Stimulated activated naive CD8-positive, alpha-beta T cell treated with anti-CD3 and anti-CD28 coated beads, Interleukin-15, Interleukin-2, amounts not matched to agents 100 U/mL and 50 U/mL, for 24 hours (primary cell): ENCODE data around the gene KCTD8.

Experiments used
- ATAC-seq: fragments of 150-1000 bp; cut with Tn5 transposase; one replicate; pipeline ENCODE4 v1.10.0; 2021
- DNase-seq: peaks from one replicate; pipeline ENCODE4 v3.0.0; 2021

KCTD8 gene

DNA sequence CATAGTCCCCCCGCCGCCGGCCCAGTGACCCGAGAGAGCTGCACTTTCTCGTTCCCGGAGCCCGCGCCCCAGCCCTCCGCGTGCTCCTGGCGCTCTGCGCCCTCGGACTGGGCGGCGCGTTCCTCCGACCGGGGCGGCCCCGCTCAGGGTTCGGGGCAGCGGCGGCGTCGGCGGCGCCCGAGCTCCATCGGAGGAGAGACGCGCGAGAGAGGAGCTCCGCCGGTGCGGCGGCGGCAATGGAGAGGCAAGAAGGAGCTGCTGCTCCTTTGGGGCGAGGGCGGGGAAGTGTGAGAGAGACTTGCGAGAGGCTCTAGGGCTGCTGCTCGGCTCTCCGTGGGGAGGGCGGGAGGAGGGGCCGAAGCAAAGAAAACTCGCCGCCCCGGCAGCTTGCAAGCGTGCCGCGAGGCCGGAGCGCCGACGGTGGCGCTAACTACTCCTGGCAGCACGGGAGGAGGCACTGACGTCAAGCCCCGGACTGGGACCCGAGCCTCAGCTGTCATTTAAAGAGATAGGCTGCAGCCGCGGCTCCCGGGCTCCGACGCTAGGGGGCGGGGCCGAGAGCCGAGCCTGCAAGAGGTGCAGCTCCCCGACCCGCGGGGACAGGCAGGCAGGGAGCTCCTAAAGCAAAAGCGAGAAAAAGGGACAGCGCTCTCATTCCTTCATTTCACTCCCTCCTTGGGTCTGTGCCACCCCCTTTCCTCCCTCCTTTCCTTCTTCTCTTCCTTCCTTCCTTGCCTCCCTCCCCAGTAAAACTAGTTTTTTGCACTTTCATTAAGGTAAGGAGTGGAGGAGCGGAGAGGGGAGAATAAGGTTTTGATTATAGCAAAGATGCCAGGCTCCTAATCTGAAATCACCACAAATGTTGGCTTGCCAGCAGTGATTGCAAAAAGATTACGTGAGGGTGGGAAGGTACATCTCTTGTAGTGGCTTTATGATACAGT is at the start of gene KCTD8:
Gene KCTD8, minus strand, starts transcription at position 289 of the 941 bp plus-strand sequence.
- DNase-seq (peak; percentile 75), ATAC-seq (peak; percentile 92)

GRCh38 chr4:44494810-44495701 is 46.4 kb upstream of the KCTD8 start:
- DNase-seq (no peak), ATAC-seq (no peak)

DNA sequence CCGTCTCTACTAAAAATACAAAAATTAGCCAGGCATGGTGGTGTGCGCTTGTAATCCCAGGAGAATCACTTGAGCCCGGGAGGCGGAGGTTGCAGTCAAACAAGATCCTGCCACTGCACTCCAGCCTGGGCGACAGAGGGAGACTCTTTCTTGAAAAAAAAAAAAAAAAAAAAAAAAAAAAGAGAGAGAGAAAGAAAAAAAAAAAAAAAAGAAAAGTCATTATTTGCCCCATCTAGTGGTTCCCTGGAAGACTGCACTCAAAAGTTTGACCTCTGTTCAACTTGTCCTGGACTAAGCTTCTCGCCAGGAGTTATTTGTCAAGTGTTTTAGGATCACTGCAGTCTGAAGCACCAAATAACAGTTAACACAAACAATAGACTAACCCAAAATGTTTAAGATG is 45.3 kb upstream of the KCTD8 start:
- DNase-seq (no peak), ATAC-seq (no peak)

GRCh38 chr4:44487341-44487740 is 38.7 kb upstream of the KCTD8 start:
- DNase-seq (no peak), ATAC-seq (no peak)

DNA sequence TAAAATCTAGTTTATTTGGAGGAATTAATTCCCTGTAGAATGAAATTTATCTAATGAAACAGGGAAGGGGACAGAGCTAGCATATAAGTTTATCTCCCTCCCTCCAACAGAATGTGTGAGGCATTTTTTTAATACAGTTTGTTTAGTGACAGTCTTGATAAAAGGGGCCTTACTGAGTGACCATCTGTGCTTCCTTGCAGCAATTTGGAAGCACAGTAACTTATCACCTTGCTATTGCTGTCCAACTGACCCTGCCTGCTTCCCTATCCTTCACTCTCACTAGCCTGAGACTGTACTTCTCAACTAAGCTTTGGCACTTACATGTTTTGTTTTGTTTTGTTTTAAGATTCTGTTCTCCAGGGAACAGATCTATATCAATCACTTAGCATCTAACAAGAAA is 31.1 kb upstream of the KCTD8 start:
- DNase-seq, result no peak
- no peak for ATAC-seq

DNA sequence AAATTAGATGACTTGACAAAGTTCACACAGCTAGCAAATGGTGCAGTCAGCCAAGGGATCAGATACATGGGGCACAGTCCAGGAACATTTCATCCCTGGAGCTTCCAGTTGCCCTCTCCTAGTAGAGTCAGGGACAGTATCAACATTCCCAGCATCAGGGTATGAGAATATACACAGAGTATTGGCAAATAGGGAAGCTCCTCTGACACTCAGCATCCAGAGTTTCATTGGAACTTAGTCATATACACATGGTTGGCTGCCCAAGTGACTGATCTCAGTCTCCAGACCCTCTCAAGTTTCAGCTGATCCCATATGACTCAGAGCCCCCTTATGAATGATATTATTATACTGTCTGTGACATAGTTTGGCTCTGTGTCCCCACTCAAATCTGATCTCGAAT is 13.7 kb upstream of the KCTD8 start:
- no peak for DNase-seq
- ATAC-seq, result no peak

- DNase-seq, result peak; percentile 3
Measured at GRCh38 chr4:44447563-44448504, 775 bp downstream of the KCTD8 start.

GRCh38 chr4:44446801-44447562 is 1.6 kb downstream of the KCTD8 start:
- no peak for ATAC-seq
- DNase-seq, result peak; percentile 2

More at GRCh38 chr4:44447563-44448504, 775 bp downstream of the KCTD8 start:
- no peak for ATAC-seq

DNA sequence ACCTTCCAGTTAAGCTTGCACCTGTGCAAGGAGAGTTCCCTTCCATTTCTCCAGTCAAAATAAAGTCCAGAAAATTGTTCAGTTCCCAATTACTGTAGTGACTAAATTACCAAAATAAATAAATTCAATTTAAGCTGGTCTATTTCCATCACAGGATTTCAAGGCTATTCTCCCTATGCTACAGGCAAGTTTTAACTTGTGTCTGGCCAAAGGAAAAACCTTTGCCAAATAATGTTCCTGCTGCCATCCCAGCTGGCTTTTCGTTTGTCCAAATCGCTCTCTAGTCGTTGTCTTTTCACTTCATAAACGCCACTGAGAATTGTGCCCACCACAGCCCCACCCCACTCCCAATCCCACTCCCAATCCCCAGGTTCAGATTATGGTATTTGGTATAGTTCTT is 2.4 kb downstream of the KCTD8 start:
- no peak for DNase-seq
- ATAC-seq, result no peak

- DNase-seq (no peak), ATAC-seq (no peak)
Measured at GRCh38 chr4:44438687-44439086, 9.9 kb downstream of the KCTD8 start.

- no peak for DNase-seq
- no peak for ATAC-seq
Measured at GRCh38 chr4:44434247-44434646, 14.4 kb downstream of the KCTD8 start.

GRCh38 chr4:44425614-44426208 is 22.9 kb downstream of the KCTD8 start:
- ATAC-seq (no peak), DNase-seq (no peak)

DNA sequence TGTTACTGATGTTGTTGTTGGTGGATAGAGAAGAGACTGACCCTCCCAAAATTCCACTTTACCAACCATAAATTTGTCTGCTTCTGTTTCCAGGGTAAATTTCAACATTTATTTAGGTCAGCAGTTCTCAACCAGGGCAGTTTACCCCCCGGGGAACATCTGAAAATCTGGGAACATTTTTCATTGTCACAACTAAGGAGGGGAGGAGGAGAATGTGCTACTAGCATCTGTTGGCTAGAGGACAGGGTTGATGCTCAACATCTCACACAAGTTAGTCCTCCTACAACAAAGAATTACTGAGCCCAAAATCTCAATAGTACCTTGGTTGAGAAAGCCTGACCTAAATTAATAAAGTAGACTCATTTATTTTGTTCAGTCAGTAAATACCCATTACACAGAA is 25.7 kb downstream of the KCTD8 start:
- no peak for DNase-seq
- ATAC-seq, result no peak

DNA sequence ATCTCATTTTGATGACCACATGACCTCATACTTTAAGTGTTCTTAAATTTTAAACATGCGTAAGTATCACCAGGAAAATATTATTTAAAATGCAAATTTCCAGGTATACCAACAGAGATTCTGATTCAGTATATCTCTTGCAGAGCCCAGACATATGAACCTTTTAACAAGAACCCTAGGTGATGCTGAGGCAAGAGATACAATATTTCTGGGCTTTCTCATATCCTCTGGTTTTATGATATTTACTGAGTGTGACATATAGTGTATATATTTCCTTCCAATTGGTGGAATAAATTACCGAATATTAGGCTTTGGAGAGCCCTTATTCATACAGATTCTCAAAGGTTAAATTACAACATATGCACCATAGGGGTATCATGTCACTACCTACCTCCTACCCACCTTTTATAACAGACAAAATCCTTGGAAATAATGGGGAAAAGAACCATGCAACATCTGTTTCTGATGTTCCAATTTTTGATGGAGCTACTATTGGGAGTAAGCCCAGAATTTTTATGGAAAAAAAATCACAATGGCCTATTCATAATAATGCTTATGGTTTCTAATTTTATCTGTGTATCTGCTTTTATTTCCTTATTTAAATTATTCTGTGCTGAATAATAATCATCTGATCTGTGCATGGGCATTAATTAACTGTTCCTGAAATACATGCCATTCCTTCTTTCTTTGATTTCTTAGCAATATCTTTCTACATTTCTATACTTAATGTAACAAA is 27.1 kb downstream of the KCTD8 start:
- DNase-seq (no peak), ATAC-seq (no peak)

DNA sequence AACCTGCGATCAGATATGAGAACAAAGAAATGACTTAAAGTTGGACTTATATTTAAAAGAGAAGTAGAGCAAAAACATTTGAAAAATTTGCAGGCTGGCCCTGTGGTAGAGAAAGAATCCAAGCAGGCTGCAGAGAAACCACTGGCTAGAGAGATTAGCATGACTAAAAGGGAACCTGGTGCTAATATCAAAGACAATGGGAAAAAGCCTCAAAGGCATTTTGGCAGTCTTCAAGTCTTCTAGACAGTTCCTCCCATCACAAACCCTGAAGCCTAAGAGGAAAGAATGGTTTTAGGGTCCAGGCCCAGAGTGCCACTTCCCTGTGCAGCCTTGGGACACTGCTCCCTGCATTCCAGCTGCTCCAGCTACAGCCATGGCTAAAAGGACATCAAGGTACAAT is 33.4 kb downstream of the KCTD8 start:
- ATAC-seq (no peak), DNase-seq (no peak)

DNA sequence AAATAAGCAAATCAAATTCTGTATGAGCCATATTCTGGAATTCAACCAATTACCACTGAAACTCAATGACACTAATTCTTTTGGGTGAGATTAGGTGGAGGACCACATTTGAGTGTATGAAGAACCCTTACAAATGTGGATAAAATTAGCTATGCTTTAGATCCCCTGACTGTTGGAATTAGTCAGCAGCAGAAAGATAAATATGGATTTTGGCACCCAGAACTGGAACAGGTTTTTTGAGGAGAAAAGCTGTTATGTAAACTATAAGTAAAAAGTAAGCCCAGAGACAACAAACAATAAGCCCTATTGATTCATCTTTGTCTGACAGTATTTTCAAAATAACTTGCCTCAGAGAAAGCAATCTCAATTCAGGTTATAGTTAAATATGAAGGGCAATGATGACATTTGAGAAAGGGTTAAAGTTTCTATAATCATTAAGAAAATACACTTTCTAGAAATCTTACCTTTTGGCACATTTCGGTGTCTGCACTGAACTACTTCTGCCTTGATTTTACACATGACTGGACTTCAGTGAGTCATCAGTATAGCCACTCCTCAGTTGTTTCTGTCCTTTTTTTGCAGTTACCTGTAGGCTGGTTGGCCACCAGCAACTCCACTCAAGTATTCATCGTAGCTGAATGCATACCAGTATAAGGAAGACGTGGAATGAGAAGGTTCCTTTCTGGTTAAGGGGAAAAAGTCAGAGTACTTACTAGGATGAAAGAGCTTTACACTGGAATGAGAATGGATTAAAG is 80.0 kb downstream of the KCTD8 start:
- no peak for ATAC-seq
- no peak for DNase-seq

DNA sequence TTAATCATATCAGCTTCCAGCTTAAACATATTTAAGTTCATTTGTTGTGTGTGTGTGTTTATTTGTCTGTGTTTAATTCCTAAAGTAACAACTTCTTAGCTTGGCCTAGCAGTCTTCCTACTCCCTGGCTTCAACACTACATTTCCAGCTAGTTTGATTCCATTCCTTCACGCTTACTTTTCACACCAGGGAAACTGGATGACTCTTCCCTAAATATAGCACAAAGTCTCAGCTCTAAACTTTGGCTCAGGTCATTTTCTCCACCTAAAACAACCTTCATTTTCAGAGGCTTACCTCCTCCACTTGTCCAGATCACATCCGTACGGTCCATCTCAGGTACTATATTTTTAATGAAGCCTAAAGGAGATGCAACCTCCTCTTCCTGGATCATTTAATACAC is 94.4 kb downstream of the KCTD8 start:
- ATAC-seq (no peak), DNase-seq (no peak)

GRCh38 chr4:44351069-44351468 is 97.5 kb downstream of the KCTD8 start:
- ATAC-seq (no peak), DNase-seq (no peak)

- no peak for DNase-seq
- no peak for ATAC-seq
Measured at GRCh38 chr4:44342800-44343199, 105.8 kb downstream of the KCTD8 start.
